Measurements from ENCODE around the gene SLC25A30. TPM values are rescaled to one million over a fixed set of nuclear protein-coding genes. Genes with fewer than 3 reads are reported as not detected.

The SLC25A30 gene
- total and polyA plus RNA-seq, 2 of the 13 experiments (the other 11 are each of a cell fraction or from before 2014, with no cell fraction given) = 19.6 to 22.5 TPM

- peak; percentile 31; the same call in 1 of the 2 replicates for TF ChIP-seq ELF1 (CRISPR knock-in tag; IDR thresholded peaks at IDR 0.05)
- no peak for TF ChIP-seq ZNF253 (CRISPR knock-in tag; IDR thresholded peaks at IDR 0.05; ENCODE audit: borderline replicate concordance)
- TF ChIP-seq ZNF629 (CRISPR knock-in tag; conservative IDR thresholded peaks at IDR 0.05) = peak; percentile 42; the same call in 1 of the 2 replicates
- TF ChIP-seq HCFC1 (IDR thresholded peaks at IDR 0.05; ENCODE audit: low read depth, low read length) = no peak
- TF ChIP-seq ZNF674 (CRISPR knock-in tag; IDR thresholded peaks at IDR 0.05; ENCODE audit: low read depth) = no peak
- TF ChIP-seq ZNF572 (CRISPR knock-in tag; IDR thresholded peaks at IDR 0.05) = no peak
- no peak for TF ChIP-seq MIER2 (CRISPR knock-in tag; IDR thresholded peaks at IDR 0.05)
- no peak for TF ChIP-seq NPAS2 (CRISPR knock-in tag; IDR thresholded peaks at IDR 0.05; ENCODE audit: borderline replicate concordance)
- no peak for TF ChIP-seq EED (CRISPR knock-in tag; IDR thresholded peaks at IDR 0.05)
- no peak for TF ChIP-seq HIVEP1 (CRISPR knock-in tag; IDR thresholded peaks at IDR 0.05)
- TF ChIP-seq YY1 (IDR thresholded peaks at IDR 0.05; ENCODE audit: insufficient read depth, insufficient replicate concordance, low read depth, low read length) = peak; percentile 59
- no peak for TF ChIP-seq PAF1 (CRISPR knock-in tag; IDR thresholded peaks at IDR 0.05)
- TF ChIP-seq ZSCAN5A (CRISPR knock-in tag; IDR thresholded peaks at IDR 0.05; ENCODE audit: borderline replicate concordance) = no peak
- TF ChIP-seq FOXO4 (CRISPR knock-in tag; conservative IDR thresholded peaks at IDR 0.05) = no peak
- no peak for TF ChIP-seq PLSCR1 (CRISPR knock-in tag; IDR thresholded peaks at IDR 0.05; ENCODE audit: borderline replicate concordance)
- no peak for TF ChIP-seq SP4 (CRISPR knock-in tag; IDR thresholded peaks at IDR 0.05)
- TF ChIP-seq STAG1 (CRISPR knock-in tag; IDR thresholded peaks at IDR 0.05) = peak; percentile 35
- TF ChIP-seq TFDP1 (CRISPR knock-in tag; IDR thresholded peaks at IDR 0.05; ENCODE audit: borderline replicate concordance) = peak; percentile 44; the same call in 1 of the 2 replicates
- TF ChIP-seq SMAD1 (CRISPR knock-in tag; IDR thresholded peaks at IDR 0.05; ENCODE audit: borderline replicate concordance, low read depth) = no peak; the same call in 1 of the 2 replicates
- TF ChIP-seq ZNF362 (CRISPR knock-in tag; IDR thresholded peaks at IDR 0.05; ENCODE audit: borderline replicate concordance) = peak; percentile 36; the same call in 1 of the 2 replicates
- no peak for TF ChIP-seq TRIM22 (IDR thresholded peaks at IDR 0.05)
- TF ChIP-seq CREB1 (IDR thresholded peaks at IDR 0.05) = peak; percentile 80
- peak; percentile 90 for TF ChIP-seq CREB1 (CRISPR knock-in tag; IDR thresholded peaks at IDR 0.05)
Measured at GRCh38 chr13:45447050-45447661, 29.0 kb upstream of the SLC25A30 start (continued).

Data from HepG2 (cell line).